DOHH2 (cell line): ENCODE results near the gene INSM1.

Source experiments
- EZH2phosphoT487 ChIP-seq: fragments of 200-600 bp; sonication (generic); IDR thresholded peaks from 2 replicates; pipeline ENCODE4 v1.6.1; 2017; ENCODE audit warnings: borderline replicate concordance, mild to moderate bottlenecking, antibody characterized with exemption, low read length, moderate library complexity, mixed read lengths
- TF ChIP-seq, protein P1 (sequence below): fragments of 200-600 bp; sonication (generic); IDR thresholded peaks from one replicate; pipeline ENCODE4 v1.5.1; 2014; ENCODE audit warnings: antibody characterized with exemption, mild to moderate bottlenecking, low read depth, low read length; ENCODE audit not compliant: poor library complexity, severe bottlenecking

GRCh38 chr20:20411402-20411801 is 43.5 kb downstream of the INSM1 start:
- TF ChIP-seq, protein P1, sequence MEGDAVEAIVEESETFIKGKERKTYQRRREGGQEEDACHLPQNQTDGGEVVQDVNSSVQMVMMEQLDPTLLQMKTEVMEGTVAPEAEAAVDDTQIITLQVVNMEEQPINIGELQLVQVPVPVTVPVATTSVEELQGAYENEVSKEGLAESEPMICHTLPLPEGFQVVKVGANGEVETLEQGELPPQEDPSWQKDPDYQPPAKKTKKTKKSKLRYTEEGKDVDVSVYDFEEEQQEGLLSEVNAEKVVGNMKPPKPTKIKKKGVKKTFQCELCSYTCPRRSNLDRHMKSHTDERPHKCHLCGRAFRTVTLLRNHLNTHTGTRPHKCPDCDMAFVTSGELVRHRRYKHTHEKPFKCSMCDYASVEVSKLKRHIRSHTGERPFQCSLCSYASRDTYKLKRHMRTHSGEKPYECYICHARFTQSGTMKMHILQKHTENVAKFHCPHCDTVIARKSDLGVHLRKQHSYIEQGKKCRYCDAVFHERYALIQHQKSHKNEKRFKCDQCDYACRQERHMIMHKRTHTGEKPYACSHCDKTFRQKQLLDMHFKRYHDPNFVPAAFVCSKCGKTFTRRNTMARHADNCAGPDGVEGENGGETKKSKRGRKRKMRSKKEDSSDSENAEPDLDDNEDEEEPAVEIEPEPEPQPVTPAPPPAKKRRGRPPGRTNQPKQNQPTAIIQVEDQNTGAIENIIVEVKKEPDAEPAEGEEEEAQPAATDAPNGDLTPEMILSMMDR: no peak
- no peak for TF ChIP-seq EZH2phosphoT487
